HG02678 (cell line): ENCODE measurements around the gene TIGD3.

Source experiments
- ATAC-seq: cut with Tn5 transposase; IDR thresholded peaks from one replicate; pipeline ENCODE4 v1.9.1; 2021; ENCODE audit warnings: mild to moderate bottlenecking, moderate library complexity; ENCODE audit not compliant: unreplicated experiment

The TIGD3 gene

GRCh38 chr11:65363770-65364169 lies 9.2 kb downstream of the TIGD3 start:
- no peak for ATAC-seq

DNA sequence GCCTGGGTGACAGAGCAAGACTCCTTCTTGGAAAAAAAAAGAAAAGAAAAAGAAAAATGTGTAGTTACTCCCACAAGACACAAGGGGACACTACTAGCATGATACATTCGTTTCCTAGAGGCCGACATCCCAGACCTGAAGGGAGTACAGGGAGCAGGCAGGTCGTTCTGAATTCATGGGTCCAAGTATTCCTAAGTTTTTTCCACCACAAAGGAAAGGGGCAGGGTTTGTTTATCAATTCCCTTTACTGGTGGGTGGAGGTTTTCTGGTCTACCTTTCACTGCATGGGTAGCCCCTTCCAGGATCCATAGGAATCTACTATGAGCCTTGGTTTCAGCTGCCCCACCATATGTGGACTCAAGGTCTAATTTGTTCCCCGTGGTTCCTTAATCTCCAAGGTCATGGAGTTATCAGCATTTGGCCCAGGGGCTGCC lies 11.8 kb downstream of the TIGD3 start:
- ATAC-seq: peak; percentile 41

- no peak for ATAC-seq
These were observed 16.1 kb downstream of the TIGD3 start for GRCh38 chr11:65370659-65371049.

- ATAC-seq: no peak
These were observed 19.5 kb downstream of the TIGD3 start for GRCh38 chr11:65373839-65374580.

DNA sequence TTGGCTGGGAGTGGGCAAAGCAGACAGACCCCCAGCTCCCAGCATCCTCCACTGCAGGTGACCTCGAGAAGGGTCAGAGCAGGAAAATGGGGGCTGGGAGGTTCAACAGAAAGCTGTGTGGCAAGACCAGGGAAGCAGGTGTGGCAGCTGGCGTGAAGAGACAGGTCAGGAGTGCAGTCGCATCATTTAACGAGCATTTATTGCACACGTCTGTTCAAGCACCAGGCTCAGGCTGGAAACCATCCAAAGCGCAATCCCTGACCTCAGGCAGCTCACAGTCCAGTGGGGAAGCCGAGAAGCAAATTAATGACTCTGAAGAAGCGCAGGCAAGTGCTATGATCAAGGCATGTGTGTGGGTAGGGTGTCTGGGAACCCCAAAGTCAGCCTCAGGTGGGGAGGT lies 20.5 kb downstream of the TIGD3 start:
- ATAC-seq: no peak

DNA sequence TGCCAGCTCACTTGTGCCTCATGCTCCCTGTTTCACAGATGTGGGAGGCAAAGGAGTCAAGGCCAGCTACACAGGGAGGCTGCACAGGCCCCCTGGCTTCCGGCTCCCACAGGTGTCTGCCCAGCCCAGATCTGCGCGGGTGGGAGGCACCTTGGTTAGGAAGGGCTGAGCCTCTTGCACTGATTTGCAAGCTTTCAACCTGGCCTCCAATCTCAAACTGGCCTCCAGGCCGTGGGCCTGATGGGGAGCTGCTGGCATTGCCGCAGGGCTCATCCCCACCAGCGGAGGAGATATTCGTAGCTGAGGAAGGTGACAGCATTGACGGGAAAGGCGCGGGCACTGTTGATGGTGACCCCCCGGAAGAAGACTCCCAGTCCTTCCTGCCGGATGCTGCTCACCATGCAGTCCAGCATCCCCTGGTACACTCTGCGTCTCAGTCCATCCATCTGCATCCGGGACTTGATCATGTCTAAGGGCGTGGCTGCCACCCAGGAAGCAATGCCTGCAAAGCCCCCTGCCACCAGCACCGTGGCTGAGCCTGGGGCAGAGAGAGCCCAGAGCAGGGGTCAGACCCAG lies 21.7 kb downstream of the TIGD3 start:
- ATAC-seq: no peak

GRCh38 chr11:65377036-65377435 lies 22.5 kb downstream of the TIGD3 start:
- ATAC-seq: no peak

- ATAC-seq: no peak
These were observed 23.2 kb downstream of the TIGD3 start for GRCh38 chr11:65377777-65378176.

- no peak for ATAC-seq
These were observed 23.8 kb downstream of the TIGD3 start for GRCh38 chr11:65378208-65378927.

GRCh38 chr11:65378928-65379638 lies 24.5 kb downstream of the TIGD3 start:
- no peak for ATAC-seq

DNA sequence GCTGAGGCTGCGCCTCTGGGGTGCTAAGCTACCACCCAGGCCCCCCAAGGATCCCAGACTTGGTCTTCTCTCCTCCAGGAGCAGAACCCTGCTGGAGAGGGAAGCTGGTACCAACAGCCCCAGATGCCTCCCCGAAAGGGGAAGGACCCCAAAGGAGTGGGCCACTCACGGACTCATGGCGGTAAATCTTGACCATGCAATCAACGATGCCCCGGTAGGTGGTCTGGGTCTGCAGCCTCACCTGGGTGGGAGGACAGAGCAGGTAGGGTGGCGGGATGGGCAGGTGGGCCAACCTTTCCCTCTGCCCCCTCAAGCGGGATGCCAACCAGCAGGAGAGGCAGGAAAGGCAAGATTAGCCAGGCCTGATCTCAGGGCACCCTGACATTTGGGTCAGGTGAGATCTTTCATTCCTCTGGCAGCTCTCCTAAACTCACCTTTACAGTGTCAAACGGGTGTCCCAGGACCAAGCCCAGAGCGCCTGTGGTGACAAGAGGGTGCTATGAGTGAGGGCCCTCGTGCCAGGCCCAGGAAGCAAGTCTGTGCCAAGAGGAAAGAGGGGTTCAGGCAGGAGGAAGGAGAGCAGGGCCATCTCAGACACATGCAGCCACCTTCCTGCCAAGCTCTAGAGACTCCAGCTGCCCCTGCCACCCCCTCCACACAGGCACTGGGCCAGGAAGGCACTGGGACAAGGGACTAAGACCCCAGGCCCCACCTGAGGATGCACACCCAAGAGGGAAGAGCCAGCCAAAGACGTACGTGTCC lies 25.3 kb downstream of the TIGD3 start:
- no peak for ATAC-seq

- no peak for ATAC-seq
These were observed 26.0 kb downstream of the TIGD3 start for GRCh38 chr11:65380460-65381119.

DNA sequence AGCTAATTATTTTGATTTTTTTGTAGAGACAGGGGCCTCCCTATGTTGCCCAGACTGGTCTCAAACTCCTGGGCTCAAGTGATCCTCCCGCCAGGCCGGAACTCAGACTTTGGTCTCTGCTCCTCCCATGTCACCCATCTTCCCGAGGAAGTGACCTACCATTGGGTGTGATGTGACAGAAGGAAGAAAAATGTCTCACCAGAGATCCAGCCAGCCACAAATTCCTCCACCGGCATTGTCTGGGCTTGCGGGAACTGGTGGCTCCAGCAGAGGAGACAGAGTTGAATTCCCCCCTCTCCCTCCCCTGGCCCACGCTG lies 27.1 kb downstream of the TIGD3 start:
- ATAC-seq: peak; percentile 10

DNA sequence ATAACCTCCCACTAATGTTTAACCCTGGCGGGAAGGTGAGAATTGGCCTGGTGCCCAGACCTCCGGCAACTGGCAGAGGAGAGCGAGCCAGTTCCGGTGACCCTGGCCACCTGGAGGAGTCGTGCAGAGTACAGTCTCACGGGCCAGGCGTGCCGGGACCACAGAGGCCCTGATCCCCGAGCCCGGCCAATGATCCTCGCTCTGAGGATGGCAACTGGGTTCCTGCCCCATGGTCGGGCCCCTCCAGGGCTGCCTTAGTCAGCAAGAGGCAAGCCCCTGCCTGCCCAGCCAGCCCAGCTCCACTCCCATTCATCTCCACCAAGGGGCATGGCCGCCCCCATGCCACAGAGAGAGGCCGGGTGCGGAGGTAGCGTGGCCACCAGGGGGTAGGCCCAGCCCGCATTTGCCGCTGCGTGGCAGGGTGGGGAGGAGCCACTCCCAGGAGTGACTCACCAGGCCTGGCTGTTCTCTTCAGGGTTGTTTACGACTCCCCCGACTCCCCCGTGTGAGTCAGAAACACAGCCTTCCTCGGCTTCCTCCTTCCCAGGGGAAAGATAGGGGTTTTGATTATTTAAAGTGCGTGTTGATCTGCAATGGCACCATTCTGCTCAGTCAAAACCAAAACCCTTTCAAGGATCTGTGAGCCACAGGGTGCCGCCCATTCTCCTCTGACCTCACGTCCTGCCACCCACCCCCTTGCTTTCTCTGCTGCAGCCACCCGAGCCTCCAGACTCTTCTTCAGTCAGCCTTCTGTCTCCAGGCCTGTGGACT lies 27.7 kb downstream of the TIGD3 start, which contains the start of gene SLC25A45:
SLC25A45 (minus strand) TSS at position 614 of the 771 bp plus-strand sequence. CDS start 695 bp downstream, outside the sequence.
- ATAC-seq: peak; percentile 60

DNA sequence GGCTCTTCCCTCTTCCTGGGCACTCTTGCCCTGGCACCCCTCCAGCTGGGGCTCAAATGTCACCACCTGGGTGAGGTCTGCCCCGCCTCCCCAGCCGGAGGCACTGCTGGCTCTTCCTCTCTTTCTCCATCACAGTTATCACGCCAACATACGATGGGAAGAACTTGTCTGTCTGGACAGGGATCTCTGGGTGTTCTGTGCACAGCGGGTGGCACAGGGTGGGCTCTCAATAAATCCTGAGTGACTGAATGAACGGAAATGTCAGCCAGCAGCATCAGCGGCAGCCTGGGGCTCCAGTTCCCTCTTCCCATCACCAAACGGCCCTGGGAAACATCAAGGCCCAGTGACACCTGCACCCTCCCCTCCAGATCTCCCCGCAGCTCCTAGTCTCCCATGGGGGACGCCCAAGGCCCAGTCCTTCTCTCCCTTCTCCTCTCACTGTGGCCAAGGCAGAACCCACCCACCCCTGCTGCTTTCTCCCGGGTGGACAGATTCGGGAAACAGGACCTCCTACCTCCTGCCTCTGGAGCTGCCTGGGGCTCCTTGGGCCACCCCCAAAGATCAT lies 28.3 kb downstream of the TIGD3 start:
- ATAC-seq: no peak

GRCh38 chr11:65383778-65384177 lies 29.2 kb downstream of the TIGD3 start:
- ATAC-seq: no peak

DNA sequence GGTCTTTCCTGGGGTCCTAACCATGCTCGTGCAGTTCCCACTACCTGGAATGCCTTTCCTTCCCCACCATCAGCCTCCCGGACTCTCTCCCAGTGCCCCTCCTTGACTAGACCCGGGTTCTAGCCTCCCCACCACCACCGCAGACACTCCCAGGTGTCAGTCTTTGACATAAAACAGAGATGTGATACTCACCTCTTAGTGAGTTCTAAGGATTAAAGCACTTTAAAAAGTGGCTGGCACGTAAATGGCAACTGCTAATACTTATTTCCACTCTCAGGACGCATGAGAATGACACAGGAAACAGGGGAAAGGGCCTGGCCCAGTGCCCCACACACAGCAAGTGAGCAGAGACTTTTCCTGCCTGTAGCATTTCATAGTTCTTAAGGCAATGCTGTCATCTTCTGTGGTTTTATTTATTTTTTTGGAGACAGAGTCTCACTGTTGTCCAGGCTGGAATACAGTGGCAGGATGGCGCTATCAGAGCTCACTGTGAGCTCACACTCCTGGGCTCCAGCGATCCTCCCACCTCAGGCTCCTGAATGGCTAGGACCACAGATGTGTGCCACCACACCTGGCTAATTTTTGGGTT lies 29.8 kb downstream of the TIGD3 start:
- no peak for ATAC-seq

GRCh38 chr11:65386307-65387140 lies 32.0 kb downstream of the TIGD3 start, which contains the start of gene FRMD8:
Gene FRMD8, plus strand, starts transcription at chr11:65386637. Its CDS starts 400 bp downstream, at chr11:65387037.
- peak; percentile 57 for ATAC-seq
